ENCODE measurements around the gene ZNF793.

ZNF793 gene

DNA sequence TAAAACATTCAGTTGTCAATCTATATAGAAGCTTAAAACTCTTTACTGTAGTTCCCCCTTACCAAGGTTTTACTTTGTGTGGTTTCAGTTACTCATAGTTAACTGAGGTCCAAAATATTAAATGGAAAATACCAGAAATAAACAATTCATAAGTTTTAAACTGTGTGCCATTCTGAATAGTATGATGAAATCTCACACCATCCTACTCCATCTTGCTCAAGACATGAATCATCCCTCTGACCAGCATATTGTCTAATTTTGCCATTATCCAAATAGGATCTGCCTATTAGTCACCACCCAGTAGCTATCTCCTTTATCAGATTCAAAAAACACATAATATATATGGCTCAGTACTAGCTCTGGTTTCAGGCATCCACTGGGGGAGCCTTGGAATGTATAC is 65.5 kb downstream of the ZNF793 start:
- FAIRE-seq = peak; percentile 74

DNA sequence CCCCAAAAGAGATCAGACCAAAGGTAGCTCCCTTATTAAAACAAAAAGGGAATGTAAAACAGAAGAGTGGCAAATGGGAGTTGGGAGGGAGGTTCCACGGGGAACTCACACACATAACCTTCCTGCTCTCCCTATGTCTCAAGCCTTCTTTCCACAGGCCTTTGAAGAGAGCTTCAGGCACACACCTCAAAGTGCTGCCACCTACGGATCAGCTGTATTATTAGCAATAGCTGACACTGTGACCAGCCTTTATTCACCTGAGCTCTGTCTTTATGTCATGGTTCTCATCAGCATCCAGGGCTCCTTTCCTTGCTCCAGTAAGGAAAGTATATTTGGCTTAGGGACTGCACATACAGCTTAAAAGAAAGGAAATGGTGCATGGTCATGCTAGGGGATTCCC is 76.6 kb downstream of the ZNF793 start:
- no peak for FAIRE-seq
